Thoracic aorta (tissue), 2 donors: ENCODE measurements around the gene CD163L1. TPM values are rescaled to one million over a fixed set of nuclear protein-coding genes. Genes with fewer than 3 reads are reported as not detected.

Experiments
- ATAC-seq: fragments of 150-250 bp; one replicate; pipeline ENCODE4 v1.8.0; 2017; ENCODE audit warnings: low read depth; ENCODE audit not compliant: insufficient number of reproducible peaks, low FRiP score
- DNase-seq: peaks from one replicate; pipeline ENCODE4 v3.0.0-alpha.2; 2020; ENCODE audit warnings: low spot score
- H3K27ac ChIP-seq, 2 donors: fragments of 200-600 bp; sonication (generic); 1 replicate in 1 of 2; 2 replicates in 1 of 2; pipeline ENCODE4 v1.5.1; 2016; ENCODE audit warnings: mild to moderate bottlenecking in 2 of 2, moderate library complexity in 2 of 2
- H3K27me3 ChIP-seq: fragments of 200-600 bp; sonication (generic); replicated peaks from 2 replicates; pipeline ENCODE4 v1.6.0; 2016; ENCODE audit warnings: mild to moderate bottlenecking; ENCODE audit not compliant: insufficient read depth
- H3K36me3 ChIP-seq: fragments of 200-600 bp; sonication (generic); one replicate; pipeline ENCODE4 v1.5.1; 2016
- H3K4me1 ChIP-seq, 2 donors: fragments of 200-600 bp; sonication (generic); 1 replicate in 1 of 2; 2 replicates in 1 of 2; pipeline versions ENCODE4 v1.5.1 to v1.6.0; 2016; ENCODE audit warnings: low read depth in 2 of 2, mild to moderate bottlenecking in 1 of 2; ENCODE audit not compliant: control insufficient read depth in 1 of 2
- H3K4me3 ChIP-seq: fragments of 200-600 bp; sonication (generic); 2 replicates; pipeline ENCODE4 v1.5.1; 2016; ENCODE audit warnings: mild to moderate bottlenecking
- H3K9me3 ChIP-seq: fragments of 200-600 bp; sonication (generic); 2 replicates; pipeline ENCODE4 v1.5.1; 2016
- CTCF ChIP-seq: fragments of 200-600 bp; sonication (generic); IDR thresholded peaks from one replicate; pipeline ENCODE4 v1.5.1; 2019; ENCODE audit warnings: antibody characterized with exemption
- total RNA-seq, 2 donors: library from RNA; depleted of rRNA; stranded (reverse); fragments of >200 nt; gene quantifications; one replicate each; pipeline versions ENCODE4 v1.1.0 to v1.2.3, GENCODE V29; 2016

CD163L1 gene
- total RNA-seq, 2 donors from 2014 or later = 1.6 to 2.5 TPM

DNA sequence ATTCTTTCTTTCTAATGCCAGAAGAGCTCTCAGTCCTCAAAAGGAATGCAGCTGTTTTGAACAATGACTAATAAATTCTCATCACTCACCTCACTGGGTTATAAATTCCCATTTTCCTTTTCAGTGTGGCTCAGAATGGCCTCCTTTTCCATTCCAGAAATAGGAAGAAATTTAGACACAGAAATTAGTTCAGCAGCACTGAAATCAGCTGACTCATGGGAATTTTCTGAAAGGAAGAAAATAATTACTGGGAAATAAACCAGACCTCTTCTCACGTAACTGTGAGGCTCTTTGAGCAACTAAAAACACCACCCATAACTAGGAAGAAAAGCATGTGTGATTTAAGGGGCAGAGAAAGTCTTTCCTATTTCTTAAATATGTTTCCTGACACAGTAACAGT lies 35.8 kb upstream of the CD163L1 start:
- Histone ChIP-seq H3K27ac (no peak overlapping the region), H3K27me3 (no peaks in the 10 kb centered on the region), H3K4me1 (no peaks in the 10 kb centered on the region), H3K9me3 (no peaks in the 10 kb centered on the region), H3K36me3 (no peaks in the 10 kb centered on the region), H3K4me3 (no peak overlapping the region)
- DNase-seq = no peak
- ATAC-seq = no peak
- no peak for TF ChIP-seq CTCF

DNA sequence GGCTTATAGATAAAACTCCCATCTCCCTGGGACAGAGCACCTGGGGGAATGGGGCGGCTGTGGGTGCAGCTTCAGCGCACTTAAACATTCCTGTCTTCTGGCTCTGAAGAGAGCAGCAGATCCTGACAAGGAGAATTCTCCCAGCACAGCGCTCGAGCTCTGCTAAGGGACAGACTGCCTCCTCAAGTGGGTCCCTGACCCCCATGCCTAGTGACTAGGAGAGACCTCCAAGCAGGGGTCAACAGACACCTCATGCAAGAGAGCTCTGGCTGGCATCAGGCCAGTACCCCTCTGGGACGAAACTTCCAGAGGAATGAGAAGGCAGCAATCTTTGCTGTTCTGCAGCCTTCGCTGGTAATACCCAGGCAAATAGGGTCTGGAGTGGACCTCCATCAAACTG lies 28.1 kb upstream of the CD163L1 start:
- no peak for DNase-seq
- no peaks in the 10 kb centered on the region for H3K27me3 ChIP-seq
- H3K4me3 ChIP-seq = no peak overlapping the region

GRCh38 chr12:7460375-7461259 lies 16.7 kb upstream of the CD163L1 start:
- peak; percentile 62 for TF ChIP-seq CTCF
- Histone ChIP-seq H3K27ac (no peak overlapping the region), H3K27me3 (no peaks in the 10 kb centered on the region), H3K4me1 (no peaks in the 10 kb centered on the region), H3K4me3 (no peak overlapping the region), H3K9me3 (no peaks in the 10 kb centered on the region), H3K36me3 (no peaks in the 10 kb centered on the region)
- DNase-seq = no peak
- ATAC-seq = no peak

More for the DNA sequence above, 28.1 kb upstream of the CD163L1 start:
- H3K9me3 ChIP-seq = no peaks in the 10 kb centered on the region
- H3K27ac ChIP-seq = no peak overlapping the region
- H3K4me1 ChIP-seq = no peaks in the 10 kb centered on the region
- ATAC-seq = no peak
- no peaks in the 10 kb centered on the region for H3K36me3 ChIP-seq
- no peak for TF ChIP-seq CTCF

GRCh38 chr12:7459973-7460372 lies 16.0 kb upstream of the CD163L1 start:
- H3K9me3 ChIP-seq = no peaks in the 10 kb centered on the region
- H3K27ac ChIP-seq = no peak overlapping the region
- no peaks in the 10 kb centered on the region for H3K36me3 ChIP-seq
- H3K4me3 ChIP-seq = no peak overlapping the region
- no peaks in the 10 kb centered on the region for H3K4me1 ChIP-seq
- H3K27me3 ChIP-seq = no peaks in the 10 kb centered on the region
- ATAC-seq (no peak), DNase-seq (no peak)
- no peak for TF ChIP-seq CTCF

- no peak overlapping the region for H3K27ac ChIP-seq
- DNase-seq (no peak), ATAC-seq (no peak)
- H3K27me3 ChIP-seq = no peaks in the 10 kb centered on the region
- no peaks in the 10 kb centered on the region for H3K4me1 ChIP-seq
- no peaks in the 10 kb centered on the region for H3K9me3 ChIP-seq
- H3K4me3 ChIP-seq = no peak overlapping the region
- TF ChIP-seq CTCF = no peak
- H3K36me3 ChIP-seq = no peaks in the 10 kb centered on the region
Observed at GRCh38 chr12:7451756-7452155, 7.8 kb upstream of the CD163L1 start.
